KMS-11 (cell line): ENCODE results near the gene ROPN1L.

Source experiments
- H2AFZ ChIP-seq: fragments of 200-600 bp; sonication (generic); 2 replicates; pipeline ENCODE4 v1.6.1; 2016; ENCODE audit warnings: antibody characterized with exemption, mixed run types, low read depth
- H3K27ac ChIP-seq: fragments of 200-600 bp; sonication (generic); 2 replicates; pipeline ENCODE4 v1.6.1; 2016; ENCODE audit warnings: mild to moderate bottlenecking, mixed run types
- H3K27me3 ChIP-seq: fragments of 200-600 bp; sonication (generic); 2 replicates; pipeline ENCODE4 v1.6.1; 2017; ENCODE audit warnings: mild to moderate bottlenecking, low read depth, mixed run types, moderate library complexity; ENCODE audit not compliant: insufficient read depth
- H3K36me3 ChIP-seq: fragments of 200-600 bp; sonication (generic); 2 replicates; pipeline ENCODE4 v1.6.1; 2017; ENCODE audit warnings: mild to moderate bottlenecking, mixed run types; ENCODE audit not compliant: insufficient read depth
- H3K4me1 ChIP-seq: fragments of 200-600 bp; sonication (generic); 2 replicates; pipeline ENCODE4 v1.6.1; 2016; ENCODE audit warnings: mild to moderate bottlenecking, low read depth, mixed run types; ENCODE audit not compliant: poor library complexity, severe bottlenecking
- H3K4me2 ChIP-seq: fragments of 200-600 bp; sonication (generic); 2 replicates; pipeline ENCODE4 v1.7.0; 2016; ENCODE audit warnings: mild to moderate bottlenecking, mixed run types
- H3K4me3 ChIP-seq: fragments of 200-600 bp; sonication (generic); IDR thresholded peaks from 2 replicates; pipeline ENCODE4 v1.6.1; 2017; ENCODE audit warnings: low read depth, low read length, mixed read lengths; ENCODE audit not compliant: insufficient read depth
- H3K79me2 ChIP-seq: fragments of 200-600 bp; sonication (generic); 2 replicates; pipeline ENCODE4 v1.6.1; 2016; ENCODE audit warnings: low read depth, mixed run types; ENCODE audit not compliant: insufficient read depth
- H3K9ac ChIP-seq: fragments of 200-600 bp; sonication (generic); 2 replicates; pipeline ENCODE4 v1.6.1; 2016; ENCODE audit warnings: mild to moderate bottlenecking, mixed run types
- H4K20me1 ChIP-seq: fragments of 200-600 bp; sonication (generic); 2 replicates; pipeline ENCODE4 v1.6.1; 2016; ENCODE audit warnings: mild to moderate bottlenecking, mixed run types; ENCODE audit not compliant: insufficient read depth
- CTCF ChIP-seq: fragments of 200-600 bp; sonication (generic); conservative IDR thresholded peaks from 2 replicates; pipeline ENCODE4 v1.6.1; 2017; ENCODE audit warnings: low read depth, mild to moderate bottlenecking, antibody characterized with exemption, low read length, moderate library complexity, mixed read lengths

ROPN1L gene

DNA sequence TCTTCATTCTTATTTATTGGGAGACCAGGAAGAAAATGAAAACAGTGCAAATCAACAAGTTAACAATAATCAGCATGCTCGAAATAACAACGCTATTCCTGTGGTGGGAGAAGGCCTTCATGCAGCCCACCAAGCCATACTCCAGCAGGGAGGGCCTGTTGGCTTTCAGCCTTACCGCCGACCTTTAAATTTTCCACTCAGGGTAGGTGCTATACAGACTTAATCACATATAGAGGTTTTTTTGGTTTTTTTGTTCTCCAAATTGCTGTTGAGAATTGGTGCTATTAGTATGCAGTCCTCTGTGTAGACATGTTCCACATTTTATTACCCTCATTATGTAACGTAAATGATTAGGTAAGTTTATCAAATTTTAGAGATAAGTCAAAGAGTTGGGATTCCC, 30.3 kb upstream of the ROPN1L start:
- Histone ChIP-seq H3K9ac (no peak overlapping the region), H2AFZ (no peak overlapping the region), H3K27me3 (no peaks in the 10 kb centered on the region), H3K4me3 (no peak overlapping the region), H3K27ac (no peak overlapping the region), H4K20me1 (no peaks in the 10 kb centered on the region), H3K36me3 (peaks cover 10% of the 10 kb centered on the region; the same call in 1 of the 2 replicates), H3K79me2 (no peaks in the 10 kb centered on the region), H3K4me2 (no peak overlapping the region), H3K4me1 (no peaks in the 10 kb centered on the region)
- no peak for TF ChIP-seq CTCF

GRCh38 chr5:10416868-10417267, 24.8 kb upstream of the ROPN1L start:
- no peak for TF ChIP-seq CTCF
- Histone ChIP-seq H3K27me3 (no peaks in the 10 kb centered on the region), H3K4me3 (no peak overlapping the region), H4K20me1 (no peaks in the 10 kb centered on the region), H2AFZ (no peak overlapping the region), H3K79me2 (no peaks in the 10 kb centered on the region), H3K9ac (no peak overlapping the region), H3K27ac (no peak overlapping the region), H3K4me2 (no peak overlapping the region), H3K36me3 (peaks cover 20% of the 10 kb centered on the region; the same call in 1 of the 2 replicates), H3K4me1 (peaks cover 18% of the 10 kb centered on the region)

- Histone ChIP-seq H3K4me1 (peaks cover 18% of the 10 kb centered on the region), H3K36me3 (peaks cover 19% of the 10 kb centered on the region; the same call in 1 of the 2 replicates), H3K9ac (no peak overlapping the region), H3K27ac (no peak overlapping the region), H4K20me1 (no peaks in the 10 kb centered on the region), H2AFZ (no peak overlapping the region), H3K27me3 (no peaks in the 10 kb centered on the region), H3K79me2 (no peaks in the 10 kb centered on the region), H3K4me3 (no peak overlapping the region), H3K4me2 (no peak overlapping the region)
- TF ChIP-seq CTCF: no peak
Measured at GRCh38 chr5:10418654-10419345, 22.9 kb upstream of the ROPN1L start.

DNA sequence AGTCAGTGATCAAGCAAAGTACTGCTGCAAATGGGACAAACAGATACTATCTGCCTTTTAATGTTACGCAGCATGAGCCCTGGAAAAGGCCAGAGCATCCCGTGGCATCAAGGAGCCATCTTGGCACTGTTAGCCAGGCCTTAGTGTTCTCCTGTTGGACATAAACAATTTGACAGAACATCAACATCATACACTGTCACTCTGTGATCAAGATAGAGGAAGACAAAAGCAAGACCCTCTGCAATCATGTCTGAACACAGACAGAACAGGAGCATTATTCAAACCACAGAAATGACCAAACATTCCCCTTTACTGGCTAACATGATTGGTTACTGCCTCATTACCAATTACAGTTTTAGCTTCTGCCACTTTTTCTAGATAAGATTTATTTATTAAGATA, 21.2 kb upstream of the ROPN1L start:
- Histone ChIP-seq H2AFZ (no peak overlapping the region), H3K79me2 (no peaks in the 10 kb centered on the region), H3K9ac (no peak overlapping the region), H3K4me3 (no peak overlapping the region), H3K4me1 (peaks cover 18% of the 10 kb centered on the region), H3K27ac (no peak overlapping the region), H3K27me3 (no peaks in the 10 kb centered on the region), H3K4me2 (no peak overlapping the region), H4K20me1 (no peaks in the 10 kb centered on the region), H3K36me3 (peaks cover 19% of the 10 kb centered on the region; the same call in 1 of the 2 replicates)
- TF ChIP-seq CTCF: no peak
